Effector CD4-positive, alpha-beta T cell (primary cell): ENCODE data around the gene XRCC5.
"Not testable (repeated sequence)": the region's sequence is repeated elsewhere in the genome, so short reads cannot be mapped to it uniquely, and the experiment has no call there.

Source experiments
- DNase-seq: peaks from one replicate; pipeline ENCODE4 v3.0.0-alpha.2; 2020
- total RNA-seq: gene quantifications from one replicate; lab custom pipeline; 2026; lab: John Stamatoyannopoulos, UW

The XRCC5 gene
- total RNA-seq, result 212 reads per million, percentile 93 among the genes with 10 or more reads in this experiment

- DNase-seq, result peak; percentile 96
Observed at GRCh38 chr2:216108967-216109921, at the start of gene XRCC5. Gene XRCC5, plus strand, starts transcription at chr2:216109348. Its CDS starts 89 bp downstream, at chr2:216109437.

- no peak for DNase-seq
Observed at GRCh38 chr2:216064014-216064630, 45.0 kb upstream of the XRCC5 start.

GRCh38 chr2:216064665-216065064 is 44.5 kb upstream of the XRCC5 start:
- no peak for DNase-seq

- DNase-seq, result no peak
Observed at GRCh38 chr2:216066230-216066629, 42.9 kb upstream of the XRCC5 start.

DNA sequence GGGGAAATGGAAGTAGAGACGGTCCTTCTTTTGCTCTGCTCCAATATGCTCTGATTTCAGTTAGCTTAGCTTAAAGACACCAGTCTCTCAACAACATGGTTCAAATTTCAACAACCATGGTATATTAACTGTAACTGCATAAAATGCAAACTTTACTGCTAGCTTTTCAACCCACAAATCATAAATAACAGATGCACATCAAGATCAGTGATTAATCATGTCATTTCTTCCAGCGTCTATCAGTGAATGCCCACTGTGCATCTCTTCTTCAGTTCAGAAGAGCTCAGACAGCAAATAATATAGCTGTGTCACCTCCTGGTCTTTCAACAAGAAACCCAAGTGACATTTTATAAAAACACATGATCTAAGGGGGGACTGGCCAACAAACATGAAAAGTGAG is 40.1 kb upstream of the XRCC5 start:
- DNase-seq, result no peak

- no peak for DNase-seq
Observed at GRCh38 chr2:216070195-216070594, 39.0 kb upstream of the XRCC5 start.

DNA sequence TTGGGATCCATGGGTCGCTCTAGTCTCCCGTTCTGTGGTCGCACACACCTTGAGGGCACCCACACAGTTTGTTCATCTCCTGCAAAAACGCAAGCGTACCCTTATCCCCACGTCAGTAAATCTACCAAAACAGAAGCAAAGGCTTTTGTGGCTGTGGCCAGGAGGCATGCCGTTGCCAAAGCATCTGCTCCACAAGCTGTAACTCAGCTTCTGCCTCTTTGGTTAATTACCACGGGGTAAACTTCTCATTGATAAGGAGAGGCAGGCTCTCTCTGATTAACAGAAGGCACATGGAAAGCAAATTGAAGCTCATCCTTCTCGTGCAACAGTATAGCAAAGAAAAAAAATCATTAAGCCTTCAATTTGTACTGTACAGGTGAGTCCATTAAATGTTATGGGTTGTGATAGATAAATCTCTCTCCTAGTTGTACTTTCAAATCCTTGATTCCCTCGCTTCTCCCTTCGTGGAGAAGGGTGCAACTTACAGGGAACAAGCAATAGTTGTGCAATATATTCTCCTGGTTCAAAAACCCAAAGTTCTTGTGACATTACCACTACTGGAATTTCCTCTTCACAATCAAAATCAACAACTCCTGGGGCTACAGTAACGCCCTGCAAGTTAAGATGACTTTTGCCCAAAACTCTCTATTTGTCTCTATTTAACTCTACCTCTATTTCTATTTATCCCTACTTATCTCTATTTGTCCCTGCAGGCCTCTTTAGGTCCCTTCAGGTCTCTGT is 37.9 kb upstream of the XRCC5 start:
- DNase-seq, result no peak

DNA sequence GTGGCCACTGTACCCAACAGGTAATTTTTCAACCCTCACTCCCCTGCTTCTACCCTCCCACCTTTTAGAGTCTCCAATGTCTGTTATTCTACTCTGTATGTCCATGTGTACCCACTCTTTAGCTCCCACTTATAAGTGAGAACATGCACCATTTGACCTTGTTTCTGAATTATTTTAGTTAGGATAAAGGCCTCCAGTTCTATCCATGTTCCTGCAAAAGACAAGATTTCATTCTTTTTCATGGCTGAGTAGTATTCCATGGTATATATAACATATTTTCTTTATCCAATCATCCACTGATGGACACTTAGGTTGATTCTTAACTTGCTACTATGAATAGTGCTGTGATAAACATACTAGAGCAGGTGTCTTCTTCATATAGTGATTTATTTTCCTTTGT is 36.7 kb upstream of the XRCC5 start:
- no peak for DNase-seq

DNA sequence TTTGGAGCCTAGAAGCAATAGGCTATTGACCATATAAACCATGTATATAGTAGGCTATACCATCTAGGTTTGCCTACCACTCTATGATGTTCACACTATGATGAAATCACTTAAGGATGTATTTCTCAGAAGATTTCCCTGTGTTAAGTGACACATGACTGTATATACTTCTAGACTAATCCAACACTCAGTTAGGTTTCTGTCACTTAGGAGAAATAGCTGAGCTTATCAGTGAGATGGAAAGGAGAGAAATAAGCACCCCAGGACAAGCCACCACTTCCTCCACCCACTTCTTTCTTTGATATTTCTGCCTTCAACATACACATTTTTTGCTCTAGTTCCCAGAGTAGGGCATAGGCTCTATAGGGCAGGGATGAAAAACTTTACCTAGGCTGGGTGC is 35.4 kb upstream of the XRCC5 start:
- DNase-seq, result no peak

DNA sequence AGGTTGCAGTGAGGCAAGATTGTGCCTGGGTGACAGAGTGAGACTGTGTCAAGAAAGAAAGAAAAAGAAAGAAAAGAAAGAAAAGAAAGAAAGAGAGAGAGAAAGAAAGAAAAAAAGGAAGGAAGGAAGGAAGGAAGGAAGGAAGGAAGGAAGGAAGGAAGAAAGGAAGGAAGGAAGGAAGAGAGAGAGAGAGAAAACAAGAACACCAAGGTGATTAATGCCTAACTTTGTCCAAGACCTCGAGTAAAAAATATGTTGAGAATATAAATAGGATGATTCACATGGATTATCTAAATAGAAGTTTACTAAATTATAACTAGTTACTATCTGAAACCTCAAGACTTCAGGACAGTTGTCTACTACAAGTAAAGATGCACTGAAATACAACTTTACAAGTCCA is 34.8 kb upstream of the XRCC5 start:
- no peak for DNase-seq

- no peak for DNase-seq
Observed at GRCh38 chr2:216074794-216075193, 34.4 kb upstream of the XRCC5 start.

DNA sequence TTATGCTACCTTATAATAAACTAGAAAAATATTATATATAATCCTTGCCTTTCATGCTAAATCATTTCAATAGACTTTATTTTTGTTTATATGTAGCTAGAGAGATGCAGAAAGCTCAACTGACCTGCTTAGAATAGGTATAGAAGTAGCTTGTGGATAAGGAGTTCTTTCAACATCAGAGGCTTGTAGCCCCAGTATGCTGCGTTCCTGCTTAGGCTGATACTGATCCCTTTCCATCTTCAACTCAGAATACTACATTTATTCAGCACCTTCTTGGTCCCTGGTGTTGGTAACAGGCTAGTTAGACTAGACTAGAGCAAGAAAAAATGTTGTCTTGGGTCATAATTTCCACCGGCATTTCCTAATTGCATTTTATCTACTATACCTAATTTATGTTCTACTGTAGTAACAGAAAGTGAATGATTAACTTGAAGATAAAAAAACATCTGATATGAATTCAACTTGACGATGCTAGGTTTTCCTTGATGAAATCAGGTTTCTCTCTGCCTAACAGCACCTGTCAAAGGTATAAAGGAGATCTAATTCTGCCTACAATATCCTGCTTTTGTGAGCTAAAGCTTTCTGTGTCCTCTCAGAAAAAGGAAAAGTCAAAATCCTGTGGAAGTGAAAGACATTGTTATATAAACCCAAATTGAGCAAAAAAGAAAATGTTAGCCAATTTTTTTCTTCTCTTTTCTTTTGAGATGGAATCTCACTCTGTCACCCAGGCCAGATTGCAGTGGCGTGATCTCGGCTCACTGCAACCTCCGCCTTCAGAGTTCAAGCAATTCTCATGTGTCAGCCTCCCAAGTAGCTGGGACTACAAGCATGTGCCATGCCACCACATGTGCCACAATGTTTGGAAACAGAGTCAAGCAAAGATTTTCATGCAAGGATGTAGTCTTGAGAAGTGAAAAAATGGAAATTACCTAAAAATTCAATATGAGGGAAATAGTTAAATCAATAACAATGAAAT is 33.4 kb upstream of the XRCC5 start:
- no peak for DNase-seq

DNA sequence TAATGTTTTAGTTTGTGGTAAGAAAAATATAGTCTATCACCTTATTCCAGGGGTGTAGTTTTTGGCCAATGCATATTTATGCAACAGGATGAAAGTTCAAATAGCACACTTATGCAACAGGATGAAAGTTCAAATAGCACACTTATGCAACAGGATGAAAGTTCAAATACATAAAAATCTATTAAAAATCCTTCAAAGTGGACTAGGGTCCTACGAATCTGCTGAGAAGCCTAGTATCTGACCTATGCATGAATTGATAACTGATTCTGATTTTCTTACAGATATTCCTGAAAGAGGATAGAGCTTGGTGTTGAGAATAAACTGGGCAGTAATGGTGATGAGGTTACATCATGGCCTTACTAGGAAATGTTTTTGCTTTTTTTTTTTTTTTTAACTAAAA is 30.4 kb upstream of the XRCC5 start:
- no peak for DNase-seq

GRCh38 chr2:216080048-216080447 is 29.1 kb upstream of the XRCC5 start:
- DNase-seq, result not testable (repeated sequence)

- DNase-seq, result no peak
Observed at GRCh38 chr2:216081012-216081411, 28.1 kb upstream of the XRCC5 start.

DNA sequence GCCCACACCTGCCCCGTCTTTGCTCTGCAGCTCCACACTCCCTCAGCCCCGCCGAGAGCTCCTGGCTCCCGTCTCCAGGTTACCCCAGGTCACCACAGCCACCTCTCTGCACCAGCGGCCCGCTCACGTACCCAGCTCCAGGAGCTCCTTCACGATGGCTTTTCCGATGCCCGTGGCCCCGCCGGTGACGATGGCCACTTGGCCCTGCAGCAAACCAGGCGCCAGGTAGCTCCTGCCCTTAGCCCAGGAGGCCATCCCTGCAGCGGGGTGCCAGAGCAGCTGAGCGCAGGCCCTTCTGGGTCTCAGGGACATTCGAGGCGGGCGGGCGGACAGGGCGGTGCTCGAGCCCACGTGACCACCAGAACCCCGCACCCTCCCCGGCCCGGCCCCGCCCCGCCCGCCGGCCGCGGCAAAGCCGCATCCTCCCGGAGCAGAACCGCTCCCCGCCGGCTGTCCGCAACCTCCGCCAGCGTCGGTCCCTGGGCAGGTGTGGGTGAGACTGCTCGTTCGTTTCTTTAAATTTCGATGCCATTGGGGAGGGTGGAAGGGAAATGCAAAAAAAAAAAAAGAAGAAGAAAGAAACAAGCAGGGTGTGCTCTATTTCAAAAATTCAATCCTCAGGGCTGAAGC is 27.5 kb upstream of the XRCC5 start, which contains the start of the genes PECR and TMEM169:
Gene PECR, minus strand, starts transcription at position 323 of the 630 bp plus-strand sequence. Its CDS starts 68 bp downstream, at position 255.
Gene TMEM169, plus strand, starts transcription at position 433 of the 630 bp plus-strand sequence. CDS start 14,045 bp downstream, outside the sequence.
- peak; percentile 63 for DNase-seq

DNA sequence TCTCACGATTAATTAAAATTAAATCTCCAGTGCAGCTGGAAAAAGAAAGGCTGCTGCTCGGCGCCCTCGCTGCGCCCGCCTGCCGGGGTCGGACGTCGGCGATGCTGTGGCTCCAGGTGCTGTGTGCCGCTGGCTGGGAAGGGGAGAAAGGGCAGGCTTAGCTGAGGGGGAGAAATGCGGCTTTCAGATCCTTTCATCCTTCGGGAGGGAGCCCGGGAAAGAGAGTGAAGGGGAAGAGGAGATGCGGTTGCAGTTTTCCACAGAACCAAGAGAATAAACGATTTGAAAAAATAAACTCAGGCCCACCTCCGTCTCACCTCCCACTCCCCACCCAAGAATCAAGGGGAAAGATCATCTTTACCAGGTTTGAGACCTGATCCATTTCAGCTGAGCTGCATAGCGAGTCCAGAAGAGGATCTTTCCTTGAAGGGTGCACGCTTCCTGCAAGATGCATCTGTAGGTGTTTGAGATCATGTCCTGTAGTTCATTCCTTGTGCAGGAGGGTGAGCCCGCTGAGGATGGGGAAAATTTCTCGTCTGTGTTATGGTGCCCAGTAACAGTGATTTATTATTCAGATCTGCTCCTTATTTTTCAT is 26.9 kb upstream of the XRCC5 start:
- DNase-seq, result no peak

DNA sequence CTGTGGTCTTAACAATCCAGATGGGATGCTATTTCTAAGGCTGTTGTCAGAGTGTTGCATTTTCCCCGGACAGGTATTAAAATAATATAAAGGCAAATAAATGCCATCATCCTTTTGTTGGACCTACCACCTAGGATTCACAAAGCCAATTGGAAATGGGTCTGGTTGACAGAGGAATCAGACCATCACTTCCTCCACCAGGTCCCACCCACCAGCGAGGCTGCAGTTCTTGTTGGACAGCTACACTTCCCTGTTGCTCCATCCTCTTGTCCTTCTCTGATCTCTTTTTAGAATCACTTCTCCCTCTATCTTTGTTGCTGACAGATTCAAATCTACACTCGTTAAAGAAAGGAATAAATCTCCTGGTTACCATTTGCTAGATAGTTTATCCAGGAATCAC is 26.3 kb upstream of the XRCC5 start:
- DNase-seq, result no peak

DNA sequence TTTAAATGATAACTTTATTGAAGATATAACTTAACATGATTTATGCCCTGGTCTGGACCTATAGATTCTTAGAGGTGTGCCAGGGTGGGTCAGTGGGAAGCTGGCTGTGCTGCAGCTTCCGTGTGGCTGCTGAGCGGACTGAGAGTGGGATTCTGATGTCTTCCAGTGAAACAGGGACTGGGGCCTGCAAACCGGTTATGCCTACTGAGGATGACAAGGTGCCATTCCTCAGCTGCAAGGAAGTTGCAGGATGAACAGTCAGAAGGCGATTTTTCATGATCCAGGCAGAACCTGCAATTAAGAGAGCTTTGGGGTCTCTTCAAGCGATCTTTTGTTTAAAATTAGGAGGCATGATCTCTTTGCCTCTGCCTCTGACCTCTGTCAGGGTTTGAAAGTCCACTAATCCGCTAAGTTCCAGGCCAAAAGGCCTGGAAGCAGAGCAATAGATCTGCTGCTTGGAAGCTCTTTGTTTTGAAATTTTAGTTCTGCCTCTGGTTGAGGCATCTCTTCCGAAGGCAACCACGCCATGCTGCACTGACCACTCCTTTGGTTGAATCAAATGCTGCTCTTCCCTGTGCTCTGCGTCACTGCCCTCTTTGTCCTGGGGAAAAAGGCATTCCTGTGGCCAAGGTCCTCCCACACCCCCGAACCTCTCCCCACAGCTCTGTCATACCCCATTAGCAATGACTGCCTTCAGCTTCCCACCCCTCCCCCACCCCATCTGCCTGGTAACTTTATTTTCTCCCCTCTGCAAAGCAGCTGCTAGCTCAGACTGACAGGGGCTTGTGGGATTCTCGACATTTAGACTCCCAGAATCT is 25.5 kb upstream of the XRCC5 start:
- no peak for DNase-seq

DNA sequence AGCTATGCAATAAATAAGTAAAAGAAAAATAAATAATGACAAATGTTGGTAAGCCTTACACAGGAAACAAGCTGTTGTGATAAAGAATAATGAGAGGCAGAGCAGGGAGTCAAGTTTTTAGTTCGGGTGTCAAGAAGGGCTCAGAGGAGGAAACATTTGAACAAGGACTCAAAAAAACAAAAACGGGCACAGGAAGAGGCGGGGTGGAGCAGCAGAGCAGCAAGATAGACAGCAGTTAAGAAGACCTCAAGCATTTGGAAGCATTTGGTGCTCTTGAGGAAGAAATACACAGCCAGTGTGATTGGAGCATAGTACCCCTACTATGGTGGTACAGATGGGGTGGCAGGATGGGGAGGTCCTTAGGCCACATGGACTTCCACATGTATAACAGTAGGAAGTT is 24.6 kb upstream of the XRCC5 start:
- no peak for DNase-seq
